Heart left ventricle (tissue), 13 donors: Measurements from ENCODE around the gene ANXA8L1.

ENCODE experiments used
- POLR2A ChIP-seq, 2 donors: fragments of 450-650 bp; IDR thresholded peaks; one replicate each; pipeline ENCODE4 v1.6.1; 2017; ENCODE audit warnings: antibody characterized with exemption in 2 of 2, mild to moderate bottlenecking in 2 of 2, moderate library complexity in 2 of 2
- TF ChIP-seq, protein P1 (sequence below), 12 donors: fragments of 200-600 bp; sonication (generic) in 4 of 12; IDR thresholded peaks; one replicate each; pipeline versions ENCODE4 v1.5.0 to v1.8.0; 2018 to 2022; ENCODE audit warnings: antibody characterized with exemption in 12 of 12, mild to moderate bottlenecking in 5 of 12
- donor health status: ischemic (EF 13 %, LVEDD 7.1; RV severe dilation, severe dysfunction).
- donor health status: DM: no; HTN: yes; CAD: no.
- donor health status: DM: no; HTN: no; CAD: no.
- donor health status: ischemic (EF 25% LVEDD 6.9; RV normal size, moderate dysfunction).
- donor health status: ischemic (EF 25% LVEDD 5.7; RV mildly dilated, moderate dysfunction).
- donor health status: ischemic (EF 35%, LVEDD 5.7; RV mildly dilated, moderate dysfunction).
- donor health status: nonischemic (EF 11% LVEDD 7.7; RV severe dilation, severe dysfunction).
- donor health status: DM: yes; HTN: yes; CAD: no.
- donor health status: PGD.
- donor health status: ischemic (EF 29% LVEDD 5.4; RV normal size, mild dysfunction).
- donor health status: nonischemic (EF 23%, LVEDD 6.1; RV moderate dilation, normal function).

DNA sequence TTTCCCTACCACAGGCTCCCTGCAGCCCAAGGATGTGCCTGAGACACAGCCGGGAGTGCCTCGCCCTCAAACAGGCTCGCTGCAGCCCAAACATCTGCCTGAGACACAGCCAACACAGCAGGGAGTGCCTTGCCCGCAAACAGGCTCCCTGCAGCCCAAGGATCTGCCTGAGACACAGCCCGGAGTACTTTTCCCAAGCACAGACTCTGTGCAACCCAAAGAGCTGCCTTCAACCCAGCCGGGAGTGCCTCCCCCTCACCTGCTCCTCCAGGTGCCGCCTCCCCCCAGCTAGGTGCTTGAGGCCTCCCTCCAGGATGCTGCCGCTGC is 45.9 kb upstream of the ANXA8L1 start:
- TF ChIP-seq, protein P1, sequence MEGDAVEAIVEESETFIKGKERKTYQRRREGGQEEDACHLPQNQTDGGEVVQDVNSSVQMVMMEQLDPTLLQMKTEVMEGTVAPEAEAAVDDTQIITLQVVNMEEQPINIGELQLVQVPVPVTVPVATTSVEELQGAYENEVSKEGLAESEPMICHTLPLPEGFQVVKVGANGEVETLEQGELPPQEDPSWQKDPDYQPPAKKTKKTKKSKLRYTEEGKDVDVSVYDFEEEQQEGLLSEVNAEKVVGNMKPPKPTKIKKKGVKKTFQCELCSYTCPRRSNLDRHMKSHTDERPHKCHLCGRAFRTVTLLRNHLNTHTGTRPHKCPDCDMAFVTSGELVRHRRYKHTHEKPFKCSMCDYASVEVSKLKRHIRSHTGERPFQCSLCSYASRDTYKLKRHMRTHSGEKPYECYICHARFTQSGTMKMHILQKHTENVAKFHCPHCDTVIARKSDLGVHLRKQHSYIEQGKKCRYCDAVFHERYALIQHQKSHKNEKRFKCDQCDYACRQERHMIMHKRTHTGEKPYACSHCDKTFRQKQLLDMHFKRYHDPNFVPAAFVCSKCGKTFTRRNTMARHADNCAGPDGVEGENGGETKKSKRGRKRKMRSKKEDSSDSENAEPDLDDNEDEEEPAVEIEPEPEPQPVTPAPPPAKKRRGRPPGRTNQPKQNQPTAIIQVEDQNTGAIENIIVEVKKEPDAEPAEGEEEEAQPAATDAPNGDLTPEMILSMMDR (IDR thresholded peaks at IDR 0.05), result no peak
- TF ChIP-seq POLR2A (IDR thresholded peaks at IDR 0.05), result no peak
